NCI-H1930 (cell line): Measurements from ENCODE around the gene CSNK1D.

Experiments used
- DNase-seq, 2 experiments: peaks; one replicate each; lab custom pipeline; 2025; lab: John Stamatoyannopoulos, UW

The CSNK1D gene

DNA sequence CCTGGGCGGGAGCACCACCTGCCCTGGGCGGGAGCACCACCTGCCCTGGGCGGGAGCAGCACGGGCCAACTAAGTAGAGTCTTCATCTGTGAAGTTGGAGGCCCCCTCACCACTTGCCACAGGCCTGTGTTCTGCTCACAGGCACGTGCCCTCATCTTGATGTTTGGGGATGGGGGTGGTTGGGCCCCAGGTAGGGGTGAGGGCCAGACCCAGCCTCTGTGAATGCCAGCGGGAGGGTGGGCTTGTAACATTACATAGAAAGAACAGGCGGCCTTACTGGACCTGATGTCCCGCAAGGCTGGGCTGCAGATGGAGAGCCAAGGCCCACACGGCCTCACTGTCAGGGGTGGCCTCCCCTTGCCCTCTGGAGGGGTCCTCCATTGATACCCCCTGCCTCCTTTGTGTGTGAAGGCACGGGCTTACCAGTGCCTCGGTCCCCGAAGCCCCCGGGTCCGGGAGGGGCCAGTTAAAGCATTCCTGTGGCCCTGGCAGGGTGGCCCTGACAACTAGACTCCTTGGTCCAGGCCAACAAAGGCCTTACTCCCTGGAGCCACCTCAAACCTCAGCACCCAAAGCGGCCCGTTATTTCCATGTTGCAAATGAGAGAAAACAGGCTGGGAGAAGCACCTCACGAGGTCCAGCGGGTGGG is 45.7 kb downstream of the CSNK1D start:
- DNase-seq = no peak

DNA sequence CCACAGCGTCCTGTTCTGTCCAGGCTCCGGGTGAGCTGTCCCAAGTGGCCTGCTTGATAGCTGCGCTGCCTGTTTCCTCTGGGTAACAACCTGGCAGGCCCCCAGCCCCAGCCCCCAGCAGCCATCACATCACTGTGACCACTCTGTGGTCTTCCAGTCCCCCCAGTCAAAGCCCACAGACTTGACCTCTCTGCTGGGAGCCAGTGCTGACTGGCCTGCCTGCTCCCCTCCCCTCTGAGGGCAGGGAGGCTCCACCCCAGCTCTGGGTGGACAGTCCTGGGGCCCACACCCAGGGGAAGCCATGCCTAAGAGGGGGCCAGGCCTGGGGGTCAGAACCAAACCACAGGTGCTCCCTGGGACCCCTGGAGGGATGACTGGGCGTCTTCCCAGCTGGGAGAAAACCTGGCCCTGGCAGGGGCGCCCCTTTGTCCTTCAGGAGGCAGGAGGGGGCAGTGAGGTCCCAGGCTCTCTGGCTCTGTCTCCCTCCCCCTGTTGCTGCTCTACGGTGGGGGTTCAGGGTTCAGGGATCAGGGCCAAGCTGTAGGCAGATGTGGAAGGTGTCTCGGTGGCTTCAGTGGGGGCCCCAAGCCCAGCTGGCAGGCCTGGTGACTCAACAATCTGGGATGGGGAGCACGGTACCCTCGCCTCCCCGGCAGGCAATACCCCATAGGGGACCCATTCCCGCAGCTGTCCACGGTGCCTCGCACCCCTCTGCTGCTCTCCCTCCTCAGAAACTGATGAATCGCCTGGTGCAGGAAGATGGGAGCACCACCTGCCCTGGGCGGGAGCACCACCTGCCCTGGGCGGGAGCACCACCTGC is 46.5 kb downstream of the CSNK1D start:
- DNase-seq = no peak

DNA sequence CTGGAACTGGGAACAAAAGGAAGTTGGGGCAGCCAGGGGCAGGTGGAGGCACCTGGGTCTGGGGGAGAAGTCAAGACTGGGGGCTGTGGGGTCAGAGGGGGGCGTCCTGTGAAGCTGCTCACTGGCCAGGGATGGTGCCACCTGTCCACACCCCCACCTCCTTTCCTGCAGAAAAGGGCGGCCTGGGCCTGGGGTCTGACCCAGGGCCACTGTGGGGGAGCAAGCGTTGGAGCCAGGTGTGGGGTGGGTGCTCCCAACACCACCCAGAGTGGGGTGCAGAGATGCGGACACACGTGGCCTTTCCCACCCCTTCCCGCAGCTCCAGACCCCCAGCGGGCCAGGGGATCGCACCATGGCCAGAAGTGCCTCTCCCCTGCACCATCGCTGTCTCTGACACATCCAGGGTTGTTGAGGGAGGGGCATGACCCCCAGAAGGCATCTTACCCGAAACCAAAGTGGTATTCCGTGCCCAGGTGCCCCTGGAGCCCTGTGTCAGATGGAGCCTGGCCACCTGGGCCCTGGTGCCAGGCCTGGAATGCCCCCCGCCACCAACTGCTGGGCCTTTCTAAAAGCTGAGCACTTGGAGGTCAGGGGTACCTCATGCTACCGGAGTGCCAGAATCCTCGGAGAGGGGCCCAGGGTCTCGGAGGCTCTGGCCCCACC is 47.2 kb downstream of the CSNK1D start:
- no peak for DNase-seq

DNA sequence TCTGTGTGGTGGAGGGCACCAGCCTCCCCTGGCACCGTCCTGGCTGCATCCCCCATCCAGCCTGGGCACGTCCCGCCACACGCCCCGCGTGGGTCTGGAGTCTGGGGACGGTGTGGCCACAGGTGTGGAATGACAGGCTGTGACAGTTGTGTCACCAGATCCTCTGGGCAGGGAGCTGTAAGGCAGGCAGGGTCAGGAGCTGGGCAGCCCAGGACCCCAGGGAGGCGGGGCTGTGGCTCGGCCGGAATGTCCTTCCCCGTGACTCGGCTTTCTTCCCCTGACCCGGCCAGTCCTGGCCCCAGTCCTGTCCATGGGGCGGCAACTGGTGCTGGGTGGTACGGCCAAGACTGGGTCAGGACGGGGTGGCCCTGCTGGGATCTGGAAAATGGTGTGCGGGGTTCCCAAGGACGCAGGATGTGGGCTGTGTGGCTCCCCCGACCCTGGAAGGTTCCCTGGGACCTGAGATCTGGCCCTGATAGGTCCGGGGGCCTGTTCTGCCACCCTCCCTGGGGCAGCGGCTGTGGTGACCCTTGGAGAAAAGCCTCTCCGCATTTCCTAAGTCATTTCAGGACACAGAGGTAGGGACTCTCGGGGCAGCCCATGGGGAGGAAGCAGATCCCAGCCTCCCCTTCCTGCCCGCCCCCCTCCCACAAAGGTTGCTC is 48.0 kb downstream of the CSNK1D start:
- no peak for DNase-seq

DNA sequence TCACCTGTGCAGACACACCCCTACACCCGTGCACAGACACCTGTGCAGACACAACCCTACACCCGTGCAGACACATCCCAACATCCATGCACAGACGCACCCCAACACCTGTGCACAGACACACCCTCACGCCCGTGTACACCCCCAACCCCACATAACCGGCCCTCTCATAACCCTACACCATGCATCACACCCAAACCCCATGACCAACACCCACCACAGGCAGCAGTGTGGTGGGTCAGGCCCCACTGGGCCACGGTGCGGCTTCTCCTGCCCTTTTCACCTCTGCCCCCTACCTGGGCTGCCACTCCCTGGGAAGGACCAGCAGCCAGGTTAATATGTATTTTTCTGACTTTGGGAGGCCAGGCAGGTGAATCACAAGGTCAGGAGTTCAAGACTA is 48.8 kb downstream of the CSNK1D start:
- no peak for DNase-seq

DNA sequence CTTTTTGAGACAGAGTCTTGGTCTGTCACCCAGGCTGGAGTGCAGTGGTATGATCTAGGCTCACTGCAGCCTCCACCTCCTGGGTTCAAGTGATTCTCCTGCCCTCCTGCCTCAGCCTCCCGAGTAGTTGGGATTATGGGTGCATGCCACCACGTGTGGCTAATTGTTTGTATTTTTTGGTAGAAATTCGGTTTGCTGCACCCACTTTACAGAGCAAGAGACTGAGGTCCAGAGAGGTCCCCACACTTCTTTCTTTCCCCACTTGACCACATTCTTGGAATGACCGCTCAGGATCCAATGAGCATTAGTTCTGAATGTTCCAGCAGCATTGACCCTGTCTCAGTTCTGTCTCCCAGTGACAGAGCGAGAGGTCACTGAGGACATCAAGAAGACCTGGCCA is 50.0 kb downstream of the CSNK1D start:
- DNase-seq = no peak

DNA sequence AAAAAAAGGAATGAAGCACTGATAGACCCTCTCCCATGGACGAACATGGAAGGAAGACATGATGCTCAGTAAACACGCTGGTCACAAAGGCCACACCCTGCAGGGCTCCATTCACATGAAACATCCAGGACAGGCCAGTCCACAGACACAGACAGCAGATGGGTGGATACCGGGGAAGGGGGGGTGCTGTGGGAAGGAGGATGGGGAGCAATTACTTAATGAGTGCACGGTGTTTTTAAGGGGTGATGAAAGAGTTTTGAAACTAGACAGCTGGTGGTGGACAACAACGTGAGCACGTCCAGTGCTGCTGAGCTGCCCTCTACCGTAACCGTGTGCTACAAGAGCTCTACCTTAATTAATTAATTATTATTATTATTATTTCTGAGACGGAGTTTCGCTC is 50.7 kb downstream of the CSNK1D start:
- DNase-seq = no peak

DNA sequence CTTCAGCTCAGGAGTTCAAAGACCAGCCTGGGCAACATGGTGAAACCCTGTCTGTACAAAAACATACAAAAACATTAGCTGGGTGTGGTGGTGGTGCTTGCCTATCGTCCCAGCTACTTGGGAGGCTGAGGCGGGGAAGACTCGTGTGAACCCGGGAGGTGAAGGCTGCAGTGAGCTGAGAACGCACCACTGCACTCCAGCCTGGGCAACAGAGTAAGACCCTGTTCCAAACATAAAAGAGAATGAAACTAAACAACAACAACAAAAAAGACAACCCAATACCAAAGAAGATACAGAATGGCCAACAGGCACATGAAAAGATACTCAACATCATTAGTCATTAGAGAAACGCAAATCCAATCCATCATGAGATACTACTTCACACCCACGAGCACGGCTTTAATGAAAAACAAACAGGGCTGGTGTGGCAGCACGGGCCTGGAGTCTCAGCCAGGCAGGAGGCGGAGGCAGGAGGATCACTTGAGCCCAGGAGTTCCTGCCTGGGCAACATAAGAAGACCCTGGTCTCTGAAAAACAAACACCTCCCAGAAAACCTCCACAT is 52.1 kb downstream of the CSNK1D start:
- no peak for DNase-seq

DNA sequence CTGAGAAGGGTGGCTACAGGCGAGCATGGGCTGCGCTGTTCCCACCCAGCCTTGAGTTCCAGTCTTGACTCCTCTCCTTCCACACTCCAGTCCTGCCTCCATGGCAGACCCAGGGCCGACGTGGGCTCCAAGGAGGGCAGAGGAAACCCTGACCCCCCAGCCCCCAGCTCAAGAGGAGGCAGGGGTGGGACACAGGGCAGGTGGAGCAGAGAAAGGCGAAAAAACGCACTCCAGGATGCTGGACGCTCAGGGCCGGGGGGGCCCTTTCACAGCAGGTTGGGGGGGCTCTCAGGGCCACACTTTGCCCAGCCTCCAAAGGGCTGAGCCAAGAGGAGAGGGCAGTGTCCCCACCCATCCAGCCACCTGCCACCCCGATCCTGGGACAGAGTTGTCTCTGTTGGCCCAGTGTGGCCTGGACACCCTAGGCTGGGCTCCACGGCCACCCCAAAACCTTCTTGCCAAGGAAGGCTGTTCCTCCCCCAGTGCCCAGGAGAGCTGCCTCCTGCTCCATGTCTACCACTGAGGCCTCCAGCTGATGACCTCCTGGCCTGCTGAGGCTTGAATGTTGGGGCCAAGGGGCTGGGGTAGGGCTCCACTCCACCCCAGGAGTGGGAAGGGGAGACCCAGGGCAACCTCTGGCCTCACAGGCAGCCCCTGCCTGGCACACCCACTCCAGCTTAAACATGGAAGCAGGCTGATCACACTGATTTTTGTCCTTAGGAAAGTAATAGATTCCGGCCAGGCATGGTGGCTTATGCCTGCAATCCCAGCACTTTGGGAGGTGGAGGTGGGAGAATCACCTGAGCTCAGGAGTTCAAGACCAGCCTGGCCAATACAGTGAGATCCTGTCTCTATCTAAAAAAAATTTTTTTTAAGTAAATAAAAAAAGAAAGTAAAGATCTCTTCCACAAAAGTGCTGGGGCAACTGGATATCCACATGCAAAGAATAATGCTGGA is 53.5 kb downstream of the CSNK1D start:
- DNase-seq = no peak

DNA sequence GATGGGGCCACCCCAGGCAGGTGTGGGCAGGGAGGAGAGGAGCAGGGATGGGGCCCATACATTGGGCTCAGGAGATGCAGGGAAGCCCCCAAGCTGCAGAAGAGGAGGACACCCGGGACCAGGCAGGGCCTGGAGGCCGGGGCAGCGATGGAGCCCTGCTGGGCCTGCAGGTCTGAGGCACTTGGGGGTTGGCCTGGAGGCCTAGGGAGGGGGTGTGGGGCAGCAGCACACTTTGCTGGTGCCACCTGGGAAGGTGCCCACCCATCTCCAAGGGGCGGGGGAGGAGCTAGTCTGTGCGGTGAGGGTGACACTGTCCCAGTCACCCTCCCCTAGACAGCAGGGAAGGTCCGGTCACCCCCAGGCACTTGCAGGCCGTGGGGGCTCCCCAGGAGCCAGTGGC is 54.4 kb downstream of the CSNK1D start:
- no peak for DNase-seq

DNA sequence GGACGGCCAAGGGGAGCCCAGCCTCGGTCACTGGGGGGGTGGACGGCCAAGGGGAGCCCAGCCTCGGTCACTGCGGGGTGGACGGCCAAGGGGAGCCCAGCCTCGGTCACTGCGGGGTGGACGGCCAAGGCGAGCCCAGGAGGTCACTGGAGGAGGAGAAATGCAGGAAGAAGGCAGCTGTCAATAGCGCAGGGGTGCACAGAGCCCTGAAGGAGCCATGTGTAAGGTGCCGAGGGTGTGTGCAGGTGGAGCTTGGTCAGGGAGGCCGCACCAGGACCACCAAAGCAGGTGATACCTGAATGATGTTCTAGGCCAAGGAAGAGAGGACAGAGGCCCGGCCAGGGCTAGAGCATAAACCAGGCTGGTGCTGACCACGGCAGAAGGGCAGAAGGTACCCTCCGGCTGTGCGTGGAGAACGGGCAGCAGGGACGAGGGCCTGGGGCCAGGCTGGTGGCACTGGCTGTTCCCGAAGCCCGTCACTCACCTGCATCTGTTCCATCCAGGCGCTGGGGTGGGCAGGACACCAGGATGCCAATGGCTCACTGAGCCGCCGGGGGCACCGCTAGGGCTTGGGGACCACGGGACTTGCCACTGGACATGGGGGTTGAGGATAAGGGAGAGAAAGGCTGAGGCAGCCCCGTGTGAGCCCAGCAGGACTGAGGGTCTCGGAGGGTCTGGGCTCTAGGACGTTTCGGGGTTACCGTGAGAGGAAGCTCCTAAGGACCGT is 55.0 kb downstream of the CSNK1D start:
- DNase-seq = no peak

DNA sequence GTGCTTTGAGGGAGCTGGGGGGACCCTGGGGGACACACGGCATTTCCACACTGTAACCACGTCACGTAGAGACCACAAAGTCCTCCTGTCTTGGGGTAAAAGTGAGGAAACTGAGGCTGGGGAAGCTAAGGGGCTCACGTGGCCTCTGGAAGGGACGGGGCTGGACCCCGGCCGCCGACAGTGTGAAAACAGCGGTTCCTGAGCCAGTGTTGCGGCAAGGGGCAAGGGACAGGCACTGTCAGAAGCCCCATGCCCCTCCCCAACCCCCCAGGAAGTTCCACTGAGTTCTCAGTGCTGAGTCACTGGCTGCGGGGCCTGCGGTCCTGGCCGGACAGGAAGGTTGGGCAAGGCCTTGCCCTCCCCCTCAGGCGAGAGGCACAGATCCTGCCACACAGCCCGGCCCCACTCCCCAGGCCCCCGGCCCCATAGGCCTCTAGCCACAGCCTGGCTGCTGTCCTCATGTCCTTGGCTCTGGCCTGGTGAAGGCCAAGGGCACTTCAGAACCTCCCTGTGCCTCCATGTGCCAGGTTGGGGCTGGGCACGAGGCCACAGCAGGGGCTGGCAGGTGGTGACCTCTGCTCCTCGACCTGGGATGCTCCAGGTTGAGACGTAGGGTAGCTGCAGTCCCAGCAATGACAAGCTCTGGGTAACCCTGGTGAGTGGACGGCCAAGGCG is 55.8 kb downstream of the CSNK1D start:
- no peak for DNase-seq

DNA sequence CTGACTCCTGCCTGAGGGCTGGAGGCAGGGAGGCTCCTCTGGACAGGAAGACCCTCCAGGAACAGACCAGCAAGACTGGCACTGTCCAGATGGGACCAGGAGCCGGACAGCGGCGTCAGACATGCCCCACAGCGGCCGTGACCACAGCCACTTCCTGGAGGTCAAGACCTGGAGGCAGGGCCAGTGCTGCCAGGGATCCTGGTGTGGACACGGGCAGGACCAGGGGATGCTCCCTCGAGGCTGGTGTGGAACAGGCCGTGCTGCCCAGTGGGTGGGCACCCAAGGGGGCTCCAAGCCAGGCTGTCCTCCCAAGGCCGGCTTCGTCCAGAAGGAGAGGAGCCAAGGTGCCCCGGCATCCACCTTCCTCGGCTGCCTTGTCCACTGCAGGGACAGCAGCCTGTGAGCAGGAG is 56.4 kb downstream of the CSNK1D start:
- DNase-seq = no peak

DNA sequence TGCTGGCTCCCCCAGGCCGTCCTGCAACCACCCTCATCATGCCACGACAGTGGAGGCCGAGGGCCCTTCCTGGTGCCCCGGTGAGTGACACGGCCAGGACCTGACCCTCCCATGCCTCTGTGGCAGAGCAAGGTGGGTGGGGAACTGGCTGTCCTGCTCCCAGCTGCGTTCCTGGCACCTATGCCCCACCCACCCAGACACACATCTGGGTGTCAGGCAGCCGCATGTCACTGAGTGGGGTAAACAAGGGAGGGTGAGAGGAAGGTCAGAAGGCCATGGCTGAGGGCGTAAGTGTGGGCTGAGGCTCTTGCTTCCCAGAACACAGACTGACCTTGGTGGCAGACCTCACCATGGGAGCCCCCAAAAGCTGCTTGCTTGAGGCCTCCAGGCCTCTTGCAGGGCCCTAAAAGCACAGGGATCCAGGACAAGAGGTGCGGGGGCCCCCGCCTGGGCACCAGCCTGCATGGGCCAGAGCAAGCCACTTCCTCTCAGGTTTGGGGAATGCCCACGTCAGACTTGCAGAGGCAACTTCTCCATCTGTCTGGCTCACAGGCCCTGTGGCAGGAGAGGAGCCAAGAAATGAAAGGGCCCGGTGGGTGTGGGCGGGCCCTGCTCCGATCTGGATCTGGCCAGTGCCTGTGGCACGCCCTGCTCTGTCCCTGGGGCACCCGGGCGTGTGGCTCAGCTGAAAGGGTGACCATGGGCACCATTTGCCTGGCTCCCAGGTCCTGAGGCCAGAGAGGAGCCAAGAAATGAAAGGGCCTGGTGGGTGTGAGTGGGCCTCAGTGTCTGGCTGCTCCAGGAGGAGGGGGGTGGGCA is 57.0 kb downstream of the CSNK1D start:
- no peak for DNase-seq

DNA sequence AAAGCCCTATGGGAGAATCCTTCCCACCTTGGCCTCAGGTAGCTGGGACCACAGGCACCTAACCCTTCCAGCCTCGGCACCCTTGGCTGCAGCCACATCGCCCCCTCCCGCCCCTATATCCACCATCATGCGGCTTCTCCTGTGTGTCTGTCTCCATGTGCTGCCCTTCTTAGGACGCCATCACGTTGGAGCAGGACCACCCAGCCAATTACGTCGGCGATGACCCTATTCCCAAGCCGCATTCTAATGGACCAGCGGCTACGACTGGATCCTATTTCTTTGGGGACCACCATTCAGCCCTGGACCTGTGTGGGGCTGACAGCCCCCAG is 57.6 kb downstream of the CSNK1D start:
- no peak for DNase-seq

DNA sequence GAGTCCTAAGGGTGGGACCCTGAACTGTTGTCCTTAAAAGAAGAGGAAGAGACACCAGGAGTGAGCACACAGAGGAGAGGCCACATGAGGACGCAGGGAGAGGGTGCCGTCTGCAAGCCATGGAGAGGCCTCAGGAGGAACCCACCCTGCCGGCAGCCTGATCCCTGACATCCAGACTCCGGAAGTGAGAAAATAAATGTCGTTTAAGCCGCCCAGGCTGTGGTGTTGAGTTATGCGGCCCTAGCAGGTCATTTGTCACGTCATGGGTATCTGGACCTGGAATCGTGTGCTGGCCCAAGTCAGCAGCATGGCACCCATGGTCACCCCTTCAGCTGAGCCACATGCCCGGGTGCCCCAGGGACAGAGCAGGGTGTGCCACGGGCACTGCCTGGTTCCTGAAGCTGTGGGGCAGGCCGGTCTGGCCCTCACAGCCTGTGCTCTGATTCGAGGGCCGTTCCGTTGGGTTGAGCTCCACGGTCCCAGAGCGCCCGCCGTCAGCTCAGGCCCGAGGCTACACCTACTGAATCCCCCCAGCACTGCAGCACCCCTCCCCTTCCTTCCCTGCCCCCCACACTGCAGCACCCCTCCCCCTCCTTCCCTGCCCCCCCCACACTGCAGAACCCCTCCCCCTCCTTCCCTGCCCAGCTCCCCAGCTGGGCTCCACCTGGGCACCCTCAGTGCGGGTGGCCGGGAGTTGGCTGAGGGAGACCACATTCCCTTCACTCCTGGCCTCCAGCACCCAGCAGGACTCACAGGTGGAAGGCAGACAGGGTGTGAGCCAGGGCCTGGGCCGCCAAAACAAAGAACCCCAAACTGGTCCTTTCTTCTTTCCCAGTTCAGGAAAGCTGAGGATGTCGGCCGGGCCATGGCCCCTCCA is 58.2 kb downstream of the CSNK1D start:
- DNase-seq = no peak

DNA sequence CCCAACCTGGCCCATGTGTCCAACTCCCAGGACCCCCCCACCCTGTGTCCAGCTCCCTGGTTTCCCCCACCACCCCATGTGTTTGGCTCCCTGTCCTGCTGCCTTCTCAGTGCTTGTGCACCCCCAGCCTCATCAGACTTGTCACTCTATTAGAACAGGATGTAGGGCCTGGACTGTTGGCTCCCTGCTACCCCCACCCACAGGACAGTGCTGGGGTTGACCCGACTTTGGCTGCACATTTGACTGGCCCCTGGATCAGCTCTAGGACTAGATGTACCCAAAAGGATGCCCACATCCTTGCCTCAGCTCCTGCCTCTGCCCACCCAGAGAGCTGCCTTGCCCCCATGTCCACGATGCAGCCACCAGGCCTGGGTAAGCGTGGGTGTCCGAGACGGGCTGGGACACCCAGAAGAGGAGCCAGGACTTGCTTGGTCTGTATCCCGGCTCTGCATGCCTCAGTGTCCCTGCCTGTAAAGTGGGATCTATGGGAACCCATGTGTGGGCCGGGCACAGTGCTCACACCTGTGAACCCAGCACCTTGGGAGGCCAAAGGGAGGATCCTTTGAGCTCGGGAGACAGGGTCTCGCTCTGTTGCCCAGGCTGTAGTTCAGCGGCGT is 59.4 kb downstream of the CSNK1D start:
- no peak for DNase-seq
